Measurements from ENCODE around the gene TTC16. TPM values are rescaled to one million over a fixed set of nuclear protein-coding genes. Genes with fewer than 3 reads are reported as not detected.

TTC16 gene
- total RNA-seq, 4 donors from 2014 or later: 0.16 to 0.21 TPM; not detected in 2

DNA sequence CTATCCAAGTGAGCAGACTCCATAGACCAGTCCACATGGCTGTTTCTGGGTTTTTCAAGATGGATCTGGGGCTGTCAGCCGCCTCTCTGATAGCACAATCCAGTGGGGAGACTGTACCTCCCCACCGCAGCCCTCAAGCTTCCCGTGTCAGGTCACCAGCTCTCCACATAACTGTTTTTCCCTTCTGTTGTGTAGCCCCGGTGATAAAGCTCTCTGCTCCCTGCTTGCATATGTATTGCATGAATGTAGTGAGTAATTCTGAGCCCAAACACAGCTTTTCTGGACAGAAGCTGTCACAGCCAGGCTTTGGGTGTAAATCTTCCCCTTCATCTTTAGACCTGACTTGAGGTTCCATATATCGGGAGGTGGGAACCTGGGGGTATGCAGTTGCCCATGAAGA lies 32.2 kb upstream of the TTC16 start:
- Histone ChIP-seq H3K36me3 (peaks cover 61% of the 10 kb centered on the region), H3K27ac (no peak overlapping the region), H3K9me3 (no peaks in the 10 kb centered on the region), H3K4me1 (no peaks in the 10 kb centered on the region), H3K4me3 (no peak overlapping the region), H3K27me3 (no peaks in the 10 kb centered on the region)
- WGBS: 86% methylated on average over 5 of the region's 5 CpGs
- DNase-seq (ENCODE audit: low spot score in 2 of 2): no peak
- TF ChIP-seq, protein P1, sequence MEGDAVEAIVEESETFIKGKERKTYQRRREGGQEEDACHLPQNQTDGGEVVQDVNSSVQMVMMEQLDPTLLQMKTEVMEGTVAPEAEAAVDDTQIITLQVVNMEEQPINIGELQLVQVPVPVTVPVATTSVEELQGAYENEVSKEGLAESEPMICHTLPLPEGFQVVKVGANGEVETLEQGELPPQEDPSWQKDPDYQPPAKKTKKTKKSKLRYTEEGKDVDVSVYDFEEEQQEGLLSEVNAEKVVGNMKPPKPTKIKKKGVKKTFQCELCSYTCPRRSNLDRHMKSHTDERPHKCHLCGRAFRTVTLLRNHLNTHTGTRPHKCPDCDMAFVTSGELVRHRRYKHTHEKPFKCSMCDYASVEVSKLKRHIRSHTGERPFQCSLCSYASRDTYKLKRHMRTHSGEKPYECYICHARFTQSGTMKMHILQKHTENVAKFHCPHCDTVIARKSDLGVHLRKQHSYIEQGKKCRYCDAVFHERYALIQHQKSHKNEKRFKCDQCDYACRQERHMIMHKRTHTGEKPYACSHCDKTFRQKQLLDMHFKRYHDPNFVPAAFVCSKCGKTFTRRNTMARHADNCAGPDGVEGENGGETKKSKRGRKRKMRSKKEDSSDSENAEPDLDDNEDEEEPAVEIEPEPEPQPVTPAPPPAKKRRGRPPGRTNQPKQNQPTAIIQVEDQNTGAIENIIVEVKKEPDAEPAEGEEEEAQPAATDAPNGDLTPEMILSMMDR (IDR thresholded peaks at IDR 0.05): no peak
- TF ChIP-seq POLR2AphosphoS5 (IDR thresholded peaks at IDR 0.05) (no peak), EP300 (IDR thresholded peaks at IDR 0.05) (no peak), POLR2A (IDR thresholded peaks at IDR 0.05) (no peak)

DNA sequence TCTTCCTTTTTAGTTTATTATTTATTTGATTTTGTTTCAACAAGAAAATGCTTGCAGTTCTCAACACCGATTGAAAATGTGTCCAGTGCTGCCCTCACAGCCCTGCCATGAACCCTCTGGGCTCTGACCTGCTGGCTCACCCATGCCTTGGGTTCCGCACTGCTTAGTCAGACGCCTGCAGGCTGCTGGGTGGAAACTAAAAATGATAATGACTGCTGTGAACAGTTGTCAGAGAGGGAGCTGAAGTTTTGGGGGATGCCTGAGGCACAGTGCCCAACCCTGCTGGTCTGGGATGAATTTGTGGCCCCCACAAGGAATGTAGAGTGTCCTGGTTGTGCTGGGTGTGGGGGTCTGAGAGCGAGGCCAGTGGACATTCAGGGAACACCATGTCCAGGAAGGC lies 31.3 kb upstream of the TTC16 start:
- H3K4me3 ChIP-seq: no peak overlapping the region
- no peak for DNase-seq (ENCODE audit: low spot score in 2 of 2)
- H3K9me3 ChIP-seq: no peaks in the 10 kb centered on the region
- H3K27me3 ChIP-seq: no peaks in the 10 kb centered on the region
- peaks cover 63% of the 10 kb centered on the region for H3K36me3 ChIP-seq
- WGBS: 75% methylated on average over 4 of the region's 4 CpGs
- no peaks in the 10 kb centered on the region for H3K4me1 ChIP-seq
- H3K27ac ChIP-seq: no peak overlapping the region
- no peak for TF ChIP-seq POLR2A (IDR thresholded peaks at IDR 0.05)
- no peak for TF ChIP-seq POLR2AphosphoS5 (IDR thresholded peaks at IDR 0.05)

DNA sequence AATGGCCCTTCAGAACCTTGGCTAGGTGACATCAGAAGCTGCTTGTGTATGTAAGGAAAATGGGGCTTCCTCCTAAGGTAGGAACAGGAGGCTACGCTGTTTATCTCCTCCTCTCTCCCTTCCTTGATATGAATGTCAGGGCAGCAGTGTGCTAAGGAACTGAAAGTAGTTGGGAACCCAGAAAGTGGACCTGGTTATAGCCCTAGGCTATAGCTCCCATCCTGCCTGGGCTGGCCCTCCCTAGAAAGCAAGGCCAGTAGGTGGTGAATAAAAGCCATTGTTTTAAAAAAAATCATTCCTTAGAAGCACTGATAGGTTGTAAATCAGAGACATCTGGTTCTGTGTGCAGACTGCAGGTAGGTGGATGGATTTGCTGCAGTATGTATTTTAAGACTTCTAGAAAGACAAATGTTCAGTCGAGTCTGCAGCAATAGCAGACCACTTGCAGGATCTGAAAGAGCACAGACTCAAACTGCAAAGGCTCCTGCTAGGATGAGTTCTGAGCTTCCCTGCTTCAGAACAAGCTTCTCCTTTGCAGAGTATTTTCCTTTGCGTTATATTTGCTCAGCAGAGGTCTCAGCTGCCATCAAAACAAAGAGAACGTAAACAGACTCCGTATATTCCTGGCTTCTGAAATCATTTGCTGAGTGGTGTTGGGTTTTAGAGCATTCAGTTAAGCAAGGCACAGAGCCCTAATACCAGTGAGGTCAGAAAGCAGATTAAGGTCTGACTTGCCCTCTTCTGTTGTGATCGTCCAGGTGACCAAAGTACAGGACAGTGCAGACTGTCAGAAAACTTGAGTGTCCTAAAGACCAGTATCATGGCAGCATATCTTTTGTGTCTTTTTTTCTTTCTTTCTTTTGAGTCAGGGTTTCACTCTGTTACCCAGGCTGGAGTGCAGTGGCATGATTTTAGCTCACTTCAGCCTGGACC lies 29.2 kb upstream of the TTC16 start:
- TF ChIP-seq, protein P1 (IDR thresholded peaks at IDR 0.05): no peak
- no peak for TF ChIP-seq POLR2AphosphoS5 (IDR thresholded peaks at IDR 0.05)
- TF ChIP-seq EP300 (IDR thresholded peaks at IDR 0.05): no peak
- TF ChIP-seq POLR2A (IDR thresholded peaks at IDR 0.05): no peak
- DNase-seq (ENCODE audit: low spot score in 2 of 2): no peak
- H3K4me1 ChIP-seq: no peaks in the 10 kb centered on the region
- no peak overlapping the region for H3K4me3 ChIP-seq
- no peak overlapping the region for H3K27ac ChIP-seq
- H3K36me3 ChIP-seq: peaks cover 66% of the 10 kb centered on the region
- H3K27me3 ChIP-seq: no peaks in the 10 kb centered on the region
- WGBS: 73% methylated on average over 6 of the region's 6 CpGs
- H3K9me3 ChIP-seq: no peaks in the 10 kb centered on the region

DNA sequence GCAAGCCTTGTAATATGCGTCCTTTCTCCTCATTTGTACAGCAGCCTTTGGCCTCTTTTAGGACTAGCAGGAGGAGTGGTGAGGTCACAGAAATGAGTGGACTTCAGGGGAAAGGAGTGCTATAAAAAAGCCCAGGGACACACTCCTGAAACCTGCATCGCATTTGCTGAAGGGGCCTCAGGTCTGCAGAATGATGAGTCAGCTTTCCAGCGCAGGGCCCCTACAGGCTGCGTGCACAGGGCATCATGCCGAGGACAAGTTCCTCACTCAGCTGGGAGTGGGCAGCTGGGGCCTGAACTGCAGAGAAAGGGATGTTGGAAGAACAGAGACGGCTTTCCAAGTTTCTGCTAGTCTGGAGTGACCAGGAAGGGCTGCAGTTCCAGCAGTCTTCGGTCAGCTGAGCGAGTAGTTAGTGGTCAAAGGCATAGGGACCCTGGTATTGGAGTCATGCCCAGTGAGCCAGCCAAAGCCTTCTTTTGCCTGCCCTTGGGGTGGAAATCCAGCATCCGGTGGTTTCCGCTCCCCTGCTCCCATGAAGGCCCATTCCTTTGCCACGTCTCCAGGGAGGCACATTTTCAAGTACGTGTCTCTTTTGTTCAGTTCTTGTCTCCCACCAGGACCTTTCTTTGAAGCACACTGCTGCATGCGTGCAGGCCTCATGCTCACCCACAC lies 26.4 kb upstream of the TTC16 start:
- Histone ChIP-seq H3K27ac (no peak overlapping the region), H3K4me3 (no peak overlapping the region), H3K4me1 (no peaks in the 10 kb centered on the region), H3K27me3 (no peaks in the 10 kb centered on the region), H3K36me3 (peaks cover 47% of the 10 kb centered on the region), H3K9me3 (no peaks in the 10 kb centered on the region)
- WGBS: 86% methylated on average over 9 of the region's 13 CpGs
- DNase-seq (ENCODE audit: low spot score in 2 of 2): no peak
- TF ChIP-seq EP300 (IDR thresholded peaks at IDR 0.05) (no peak), POLR2A (IDR thresholded peaks at IDR 0.05) (no peak), POLR2AphosphoS5 (IDR thresholded peaks at IDR 0.05) (no peak)
- TF ChIP-seq, protein P1 (IDR thresholded peaks at IDR 0.05): no peak

DNA sequence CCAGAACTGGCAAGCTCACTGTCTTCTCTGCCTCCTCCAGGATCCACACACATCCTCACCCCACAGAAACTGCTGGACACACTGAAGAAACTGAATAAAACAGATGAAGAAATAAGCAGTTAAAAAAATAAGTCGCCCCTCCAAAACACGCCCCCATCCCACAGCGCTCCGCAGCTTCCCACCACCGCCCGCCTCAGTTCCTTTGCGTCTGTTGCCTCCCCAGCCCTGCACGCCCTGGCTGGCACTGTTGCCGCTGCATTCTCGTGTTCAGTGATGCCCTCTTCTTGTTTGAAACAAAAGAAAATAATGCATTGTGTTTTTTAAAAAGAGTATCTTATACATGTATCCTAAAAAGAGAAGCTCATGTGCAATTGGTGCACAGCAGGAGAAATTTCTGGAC lies 25.1 kb upstream of the TTC16 start:
- Histone ChIP-seq H3K27me3 (no peaks in the 10 kb centered on the region), H3K4me1 (peaks cover 6% of the 10 kb centered on the region), H3K27ac (no peak overlapping the region), H3K4me3 (no peak overlapping the region), H3K36me3 (peaks cover 46% of the 10 kb centered on the region), H3K9me3 (no peaks in the 10 kb centered on the region)
- 83% methylated on average over 10 of the region's 10 CpGs for WGBS
- DNase-seq (ENCODE audit: low spot score in 2 of 2): no peak
- TF ChIP-seq POLR2A (IDR thresholded peaks at IDR 0.05): no peak
- TF ChIP-seq, protein P1 (IDR thresholded peaks at IDR 0.05): no peak
- TF ChIP-seq POLR2AphosphoS5 (IDR thresholded peaks at IDR 0.05): no peak
- no peak for TF ChIP-seq EP300 (IDR thresholded peaks at IDR 0.05)

Data from suprapubic skin (tissue), 4 donors.